K562 (cell line): Measurements from ENCODE around the gene PDE6G. TPM values are rescaled to one million over a fixed set of nuclear protein-coding genes. Genes with fewer than 3 reads are reported as not detected.

Source experiments
- ATAC-seq: fragments of 200-7000 bp; cut with Tn5 transposase; 3 replicates; pipeline ENCODE4 v1.9.1; 2020; ENCODE audit warnings: moderate library complexity
- BruUV-seq: library from RNA; stranded (reverse); fragments of 400-500 nt; replicated peaks from 2 replicates; lab custom pipeline; 2021; lab: Mats Ljungman, UMichigan
- CTCF ChIA-PET: fragments of 300-600 bp; formaldehyde crosslinking; extraction: SDS; loops from one replicate; lab custom pipeline; 2021; ENCODE audit warnings: low intra/inter-chr PET ratio; lab: Yijun Ruan, JAX
- POLR2A ChIA-PET: fragments of 300-600, 350-650 bp; sonication (Branson Sonifier 250); formaldehyde crosslinking; extraction: SDS; loops from one replicate; lab custom pipeline; 2021; ENCODE audit warnings: antibody characterized with exemption, inconsistent platforms; lab: Yijun Ruan, JAX
- DNase-seq, 4 experiments: peaks; one replicate each; pipeline versions ENCODE4 v3.0.0 to v3.0.0-alpha.2; 2011 to 2018; ENCODE audit warnings: low spot score in 3 of 4, mixed read lengths in 3 of 4; ENCODE audit errors: extremely low read depth in 1 of 4
- FAIRE-seq: peaks from 2 replicates; lab custom pipeline; 2011; peaks lifted over from hg19 to GRCh38; lab: Jason Lieb, UNC
- H2AFZ ChIP-seq: 2 replicates; pipeline ENCODE4 v1.6.0; 2011; ENCODE audit warnings: low read depth, low read length, control low read depth, inconsistent platforms
- H3K27ac ChIP-seq: fragments of 200-600 bp; 3 replicates; pipeline ENCODE4 v1.8.0; 2011; ENCODE audit warnings: low read depth, mild to moderate bottlenecking, control low read depth, inconsistent platforms, low read length, moderate library complexity, mixed read lengths; ENCODE audit errors: extremely low read depth
- H3K27me3 ChIP-seq, 2 experiments: fragments of 300-600 bp in 1 of 2; 2 replicates in 1 of 2; 3 replicates in 1 of 2; pipeline versions ENCODE4 v1.6.0 to v1.8.0; 2011; ENCODE audit warnings: inconsistent platforms in 2 of 2, low read length in 2 of 2, mild to moderate bottlenecking in 1 of 2, mixed read lengths in 1 of 2, moderate library complexity in 1 of 2; ENCODE audit not compliant: control insufficient read depth in 2 of 2, insufficient read depth in 2 of 2
- H3K36me3 ChIP-seq: fragments of 300-600 bp; 3 replicates; pipeline ENCODE4 v1.8.0; 2011; ENCODE audit warnings: mild to moderate bottlenecking, low read length, inconsistent platforms; ENCODE audit not compliant: control insufficient read depth, insufficient read depth
- H3K4me1 ChIP-seq, 2 experiments: fragments of 200-600 bp in 1 of 2; replicated peaks in 1 of 2; 2 replicates in 1 of 2; 3 replicates in 1 of 2; pipeline versions ENCODE4 v1.5.1 to v1.8.0; 2011; ENCODE audit warnings: inconsistent platforms in 2 of 2, low read length in 2 of 2, mild to moderate bottlenecking in 1 of 2, mixed read lengths in 1 of 2, moderate library complexity in 1 of 2; ENCODE audit not compliant: control insufficient read depth in 2 of 2, insufficient read depth in 2 of 2
- H3K4me2 ChIP-seq: 2 replicates; pipeline ENCODE4 v1.6.1; 2011; ENCODE audit warnings: low read length, control low read depth, inconsistent platforms, mixed read lengths; ENCODE audit not compliant: insufficient read depth
- H3K4me3 ChIP-seq: fragments of 200-600 bp; sonication (generic), shearing (Covaris generic); 2 replicates; pipeline ENCODE4 v1.5.1; 2016; ENCODE audit warnings: control low read depth, inconsistent platforms
- H3K79me2 ChIP-seq: fragments of 200-600 bp; 3 replicates; pipeline ENCODE4 v1.8.0; 2011; ENCODE audit warnings: low read length, inconsistent platforms; ENCODE audit not compliant: control insufficient read depth, insufficient read depth
- H3K9ac ChIP-seq, 2 experiments: 2 replicates each; pipeline versions ENCODE4 v1.6.0 to v1.6.1; 2011; ENCODE audit warnings: low read depth in 2 of 2, low read length in 2 of 2, control low read depth in 1 of 2, inconsistent platforms in 1 of 2, mild to moderate bottlenecking in 1 of 2, mixed read lengths in 1 of 2; ENCODE audit not compliant: insufficient read depth in 1 of 2
- H3K9me1 ChIP-seq: one replicate; pipeline ENCODE4 v1.6.0; 2011; ENCODE audit warnings: inconsistent platforms, mild to moderate bottlenecking, low read length, moderate library complexity; ENCODE audit not compliant: control insufficient read depth, insufficient read depth
- H3K9me3 ChIP-seq: replicated peaks from 2 replicates; pipeline ENCODE4 v1.5.1; 2011; ENCODE audit warnings: low read depth, low read length, inconsistent platforms; ENCODE audit not compliant: control insufficient read depth, insufficient read depth
- H4K20me1 ChIP-seq: replicated peaks from 2 replicates; pipeline ENCODE4 v1.6.1; 2011; ENCODE audit warnings: low read length, inconsistent platforms, mixed read lengths; ENCODE audit not compliant: control insufficient read depth, insufficient read depth
- BRF1 ChIP-seq: IDR thresholded peaks from 3 replicates; pipeline ENCODE4 v1.6.1; 2011; ENCODE audit warnings: borderline replicate concordance, mild to moderate bottlenecking; ENCODE audit not compliant: insufficient read length; ENCODE audit errors: extremely low read depth
- CAMTA2 ChIP-seq: fragments of 250-450 bp; sonication (Bioruptor Pico); conservative IDR thresholded peaks from 2 replicates; pipeline ENCODE4 v1.5.1; 2022
- CREB1 ChIP-seq, 2 experiments: sonication (generic) in 1 of 2; formaldehyde crosslinking in 1 of 2; IDR thresholded peaks; 2 replicates each; pipeline versions ENCODE4 v1.6.1 to v1.8.0; 2012 to 2022; ENCODE audit warnings: inconsistent platforms in 1 of 2, mild to moderate bottlenecking in 1 of 2, missing genetic modification reagents in 1 of 2, moderate library complexity in 1 of 2
- CREM ChIP-seq: IDR thresholded peaks from 2 replicates; pipeline ENCODE4 v1.6.1; 2014; ENCODE audit warnings: antibody characterized with exemption, low read depth
- DPF2 ChIP-seq: fragments of 450-650 bp; IDR thresholded peaks from 2 replicates; pipeline ENCODE4 v1.6.1; 2016
- KLF10 ChIP-seq: fragments of 250-450 bp; sonication (Bioruptor Pico); IDR thresholded peaks from 2 replicates; pipeline ENCODE4 v1.6.1; 2021; ENCODE audit warnings: matching md5 sums
- LARP7 ChIP-seq: fragments of 450-650 bp; IDR thresholded peaks from 2 replicates; pipeline ENCODE4 v1.6.1; 2016
- MAFG ChIP-seq: fragments of 450-650 bp; conservative IDR thresholded peaks from 2 replicates; pipeline ENCODE4 v1.6.1; 2016; ENCODE audit warnings: missing genetic modification characterization, missing compliant biosample characterization
- MCM2 ChIP-seq: fragments of 450-650 bp; IDR thresholded peaks from 2 replicates; pipeline ENCODE4 v1.6.1; 2017; ENCODE audit warnings: low read depth, mild to moderate bottlenecking
- MLX ChIP-seq, 2 experiments: fragments of 450-650 bp in 1 of 2; sonication (generic) in 1 of 2; formaldehyde crosslinking; conservative IDR thresholded peaks; 2 replicates each; pipeline versions ENCODE4 v1.4.0 to v1.8.1; 2020 to 2022; ENCODE audit warnings: mild to moderate bottlenecking in 1 of 2, missing genetic modification reagents in 1 of 2
- NEUROD1 ChIP-seq: fragments of 150-350 bp; IDR thresholded peaks from 2 replicates; pipeline ENCODE4 v1.6.1; 2014; ENCODE audit warnings: borderline replicate concordance, low read length, low read depth; ENCODE audit not compliant: partially characterized antibody
- NFYB ChIP-seq: IDR thresholded peaks from 2 replicates; pipeline ENCODE4 v1.6.1; 2011; ENCODE audit warnings: mild to moderate bottlenecking, moderate library complexity; ENCODE audit not compliant: insufficient read length; ENCODE audit errors: extremely low read depth
- NRF1 ChIP-seq, 2 experiments: fragments of 450-650 bp; IDR thresholded peaks in 1 of 2; conservative IDR thresholded peaks in 1 of 2; 2 replicates each; pipeline ENCODE4 v1.6.1; 2014; ENCODE audit warnings: mild to moderate bottlenecking in 2 of 2
- RBM39 ChIP-seq: fragments of 200-400 bp; formaldehyde crosslinking; optimal IDR thresholded peaks from 2 replicates; pipeline ENCODE3; 2018; ENCODE audit warnings: low read depth, low read length
- ZBTB34 ChIP-seq: fragments of 250-450 bp; sonication (Bioruptor Pico); IDR thresholded peaks from 2 replicates; pipeline ENCODE4 v1.8.0; 2021; ENCODE audit warnings: mild to moderate bottlenecking, moderate library complexity
- ZBTB43 ChIP-seq: sonication (generic); formaldehyde crosslinking; IDR thresholded peaks from 2 replicates; pipeline ENCODE4 v1.8.0; 2023; ENCODE audit warnings: mild to moderate bottlenecking, missing genetic modification reagents
- ZNF12 ChIP-seq: sonication (generic); formaldehyde crosslinking; IDR thresholded peaks from 2 replicates; pipeline ENCODE4 v1.4.0; 2020; ENCODE audit warnings: mild to moderate bottlenecking, missing genetic modification reagents
- ZNF232 ChIP-seq: sonication (generic); formaldehyde crosslinking; IDR thresholded peaks from 2 replicates; pipeline ENCODE4 v1.8.0; 2022; ENCODE audit warnings: mild to moderate bottlenecking, missing genetic modification reagents
- ZNF431 ChIP-seq: sonication (generic); formaldehyde crosslinking; IDR thresholded peaks from 2 replicates; pipeline ENCODE4 v1.8.0; 2022; ENCODE audit warnings: mild to moderate bottlenecking, missing genetic modification reagents
- ZNF77 ChIP-seq: fragments of 250-450 bp; sonication (Bioruptor Pico); IDR thresholded peaks from 2 replicates; pipeline ENCODE4 v1.5.0; 2020
- ZNF785 ChIP-seq: fragments of 250-450 bp; sonication (Bioruptor Pico); IDR thresholded peaks from 2 replicates; pipeline ENCODE4 v1.4.0; 2020; ENCODE audit warnings: mild to moderate bottlenecking
- WGBS: fragments of 100-300 bp; shearing (Covaris generic); methylation state at CpG from one replicate; pipeline ENCODE4 v1.1.6; 2016; ENCODE audit warnings: low coverage, mixed read lengths; ENCODE audit not compliant: insufficient coverage; ENCODE audit errors: missing lambda C conversion rate; 5-methylcytosine and 5-hydroxymethylcytosine counted together
- in situ Hi-C: fragments of 300-500 bp; cut with MboI; formaldehyde crosslinking; loops from 4 replicates; pipeline ENCODE4 v1.15.0; 2018; ENCODE audit warnings: inconsistent platforms, mixed read lengths
- intact Hi-C: fragments of 100-400 bp; cut with micrococcal nuclease; formaldehyde crosslinking; loops from 2 replicates; pipeline ENCODE4 v1.14.2; 2022
- polyA plus RNA-seq, 8 experiments: library from polyadenylated mRNA; depleted of rRNA in 4 of 8; stranded (reverse) in 5 of 8; unstranded in 3 of 8; fragments of >200 nt; fragmentation: Nextera tagmentation in 2 of 8; fragmentation: Illumina TruSeq in 1 of 8; extraction: Ambion mirVana in 2 of 8; extraction: Trizol in 1 of 8; gene quantifications; 2 replicates each; pipeline versions ENCODE4 v1.2.1 to v1.2.3, GENCODE V29; 2011 to 2014; ENCODE audit warnings: inconsistent platforms in 1 of 8, missing spikeins in 1 of 8
- total RNA-seq, 7 experiments: library from RNA; depleted of rRNA in 6 of 7; stranded (reverse); fragments of >200 nt in 6 of 7; fragmentation: Illumina TruSeq in 2 of 7; extraction: Trizol in 2 of 7; gene quantifications; 2 replicates each; pipeline versions ENCODE4 v1.2.1 to v1.2.3, GENCODE V29; 2011 to 2021; ENCODE audit warnings: low replicate concordance in 1 of 7

PDE6G gene
- total and polyA plus RNA-seq, 9 of the 15 experiments (the other 6 are each of a cell fraction or from before 2014, with no cell fraction given), result 0.14 to 0.59 TPM; not detected in 7

GRCh38 chr17:81635973-81636504 is 20.3 kb downstream of the PDE6G start:
- Histone ChIP-seq H3K4me1 (peaks cover 20 to 22% of the 10 kb centered on the region in 2 experiments; a peak in 4 of 5 replicates), H3K27ac (peak overlapping the region; percentile 87), H4K20me1 (peaks cover 6% of the 10 kb centered on the region), H3K4me3 (peak overlapping the region; percentile 69), H3K36me3 (peaks cover 31% of the 10 kb centered on the region; the same call in 2 of the 3 replicates), H3K4me2 (peak overlapping the region; percentile 84), H3K79me2 (peaks cover 58% of the 10 kb centered on the region), H3K9me1 (no peaks in the 10 kb centered on the region), H3K27me3 (no peaks in the 10 kb centered on the region), H3K9ac (peak overlapping the region; percentile 94 to 98), H2AFZ (peak overlapping the region; percentile 10; the same call in 1 of the 2 replicates), H3K9me3 (no peaks in the 10 kb centered on the region)
- intact Hi-C loops (loop anchor here (1.0 kb wide), 1 partner anchor 30 kb away; the partner anchor contains the start of genes CCDC137 and OXLD1), in situ Hi-C loops (no loop called here)
- DNase-seq (peak in 1 of 4 experiments; percentile 69), ATAC-seq (peak; percentile 82), FAIRE-seq (peak; percentile 26)
- ChIA-PET CTCF (no interaction called here), POLR2A (interaction anchor here (0.5 to 1.4 kb wide), 12 partner anchors 9 to 305 kb away, joined by 3 to 6 read pairs (median 3); partner anchors contain the start of genes ACTG1 and CCDC137)
- under 1% methylated on average over 18 of the region's 18 CpGs for WGBS
- no TSS peak for BruUV-seq
- no peak for TF ChIP-seq MLX (CRISPR knock-in tag; conservative IDR thresholded peaks at IDR 0.05)
- no peak for TF ChIP-seq ZBTB34 (CRISPR knock-in tag)
- no peak for TF ChIP-seq KLF10 (CRISPR knock-in tag)
- no peak for TF ChIP-seq NEUROD1
- peak; percentile 80 for TF ChIP-seq RBM39
- TF ChIP-seq CAMTA2 (CRISPR knock-in tag), result no peak
- TF ChIP-seq MCM2, result no peak
- no peak for TF ChIP-seq BRF1
- no peak for TF ChIP-seq ZNF12 (CRISPR knock-in tag)
- TF ChIP-seq CREB1 (IDR thresholded peaks at IDR 0.05), result no peak
- peak; percentile 74; the same call in 1 of the 2 replicates for TF ChIP-seq CREB1 (CRISPR knock-in tag; IDR thresholded peaks at IDR 0.05)
- TF ChIP-seq ZNF77 (CRISPR knock-in tag), result no peak
- no peak for TF ChIP-seq LARP7
- TF ChIP-seq ZNF232 (CRISPR knock-in tag), result no peak; the same call in 1 of the 2 replicates
- no peak for TF ChIP-seq ZNF785 (CRISPR knock-in tag)
- peak; percentile 61; the same call in 1 of the 2 replicates for TF ChIP-seq DPF2
- TF ChIP-seq ZBTB43, result no peak
- TF ChIP-seq NFYB, result no peak
- no peak for TF ChIP-seq NRF1 (conservative IDR thresholded peaks at IDR 0.05 in 1 of 2, IDR thresholded peaks at IDR 0.05 in 1 of 2)
- TF ChIP-seq MAFG, result 0 out of 2 replicates have a peak, but pooled peaks have one; percentile 16
- TF ChIP-seq ZNF431 (CRISPR knock-in tag), result no peak
- TF ChIP-seq CREM, result peak; percentile 47; the same call in 1 of the 2 replicates
